Muscle of leg (tissue), 16 donors: ENCODE results near the gene KLHL35. TPM values are rescaled to one million over a fixed set of nuclear protein-coding genes. Genes with fewer than 3 reads are reported as not detected.

ENCODE experiments used
- DNase-seq: peaks from one replicate; pipeline ENCODE4 v3.0.0; 2013
- H3K27ac ChIP-seq: one replicate; pipeline ENCODE4 v1.5.1; 2013; ENCODE audit warnings: mild to moderate bottlenecking, low read length, control low read depth
- H3K27me3 ChIP-seq: one replicate; pipeline ENCODE4 v1.6.1; 2013; ENCODE audit warnings: low read length; ENCODE audit not compliant: control insufficient read depth, insufficient read depth
- H3K36me3 ChIP-seq: one replicate; pipeline ENCODE4 v1.6.1; 2013; ENCODE audit warnings: low read length; ENCODE audit not compliant: control insufficient read depth, insufficient read depth
- H3K4me1 ChIP-seq: one replicate; pipeline ENCODE4 v1.6.1; 2013; ENCODE audit warnings: low read length; ENCODE audit not compliant: control insufficient read depth, insufficient read depth
- H3K4me3 ChIP-seq: one replicate; pipeline ENCODE4 v1.5.1; 2013; ENCODE audit warnings: low read length, control low read depth
- H3K9me3 ChIP-seq: replicated peaks from 2 replicates; pipeline ENCODE4 v1.6.1; 2013; ENCODE audit warnings: low read depth, low read length; ENCODE audit not compliant: control insufficient read depth
- WGBS: methylation state at CpG from one replicate; pipeline ENCODE4 v1.1.5; 2013; ENCODE audit warnings: missing lambda C conversion rate; ENCODE audit not compliant: insufficient coverage; 5-methylcytosine and 5-hydroxymethylcytosine counted together
- long read RNA-seq, 11 donors: transcript quantifications; one replicate each; lab custom pipeline, GENCODE V29; 2026
- polyA plus RNA-seq, 8 donors: library from polyadenylated mRNA; unstranded; fragments of 120-200 nt; gene quantifications; one replicate each; pipeline versions ENCODE4 v1.2.1 to v1.2.3, GENCODE V29; 2013; ENCODE audit warnings: inconsistent platforms in 1 of 8, low replicate concordance in 1 of 8; ENCODE audit not compliant: insufficient read length in 8 of 8, insufficient read depth in 1 of 8
- total RNA-seq: library from RNA; stranded (reverse); fragments of 120-200 nt; gene quantifications from one replicate; pipeline ENCODE4 v1.2.4, GENCODE V29; 2013

KLHL35 gene, protein sequence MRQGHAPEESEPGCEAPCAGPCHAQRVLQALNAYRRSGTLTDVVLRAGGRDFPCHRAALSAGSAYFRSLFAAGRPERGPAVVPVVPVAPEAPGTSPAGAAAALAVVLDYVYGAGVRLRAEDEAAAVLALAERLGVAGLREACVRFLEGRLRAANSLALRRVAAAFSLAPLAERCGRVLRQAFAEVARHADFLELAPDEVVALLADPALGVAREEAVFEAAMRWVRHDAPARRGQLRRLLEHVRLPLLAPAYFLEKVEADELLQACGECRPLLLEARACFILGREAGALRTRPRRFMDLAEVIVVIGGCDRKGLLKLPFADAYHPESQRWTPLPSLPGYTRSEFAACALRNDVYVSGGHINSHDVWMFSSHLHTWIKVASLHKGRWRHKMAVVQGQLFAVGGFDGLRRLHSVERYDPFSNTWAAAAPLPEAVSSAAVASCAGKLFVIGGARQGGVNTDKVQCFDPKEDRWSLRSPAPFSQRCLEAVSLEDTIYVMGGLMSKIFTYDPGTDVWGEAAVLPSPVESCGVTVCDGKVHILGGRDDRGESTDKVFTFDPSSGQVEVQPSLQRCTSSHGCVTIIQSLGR
- total RNA-seq = 3.6 TPM
- polyA plus RNA-seq = 1 to 10 TPM; 2.3 to 6.5 (median 4.6) TPM
- long read RNA-seq, donor 1 = 0 reads
- long read RNA-seq, donor 2 = 0 reads
- long read RNA-seq, donor 3, partial matches to known transcripts = 0 of 3 reads
- long read RNA-seq, donor 3, other reads (novel, unspliced or antisense) = 0 of 3 reads
- long read RNA-seq, donor 4, partial matches to known transcripts = 0 of 2 reads
- long read RNA-seq, donor 4, other reads (novel, unspliced or antisense) = 0 of 2 reads
- long read RNA-seq, donor 5, partial matches to known transcripts = 0 of 1 reads
- long read RNA-seq, donor 5, other reads (novel, unspliced or antisense) = 0 of 1 reads
- long read RNA-seq, donor 6, transcript KLHL35-201 (6 exons, 1,500 nt) = major isoform, 6 of 9 reads
- long read RNA-seq, donor 6, partial matches to known transcripts = 0 of 9 reads
- long read RNA-seq, donor 6, other reads (novel, unspliced or antisense) = 0 of 9 reads
- long read RNA-seq, donor 7, partial matches to known transcripts = 0 of 2 reads
- long read RNA-seq, donor 7, other reads (novel, unspliced or antisense) = 0 of 2 reads
- long read RNA-seq, donor 8, partial matches to known transcripts = 0 of 3 reads
- long read RNA-seq, donor 8, other reads (novel, unspliced or antisense) = 0 of 3 reads
- long read RNA-seq, donor 9, partial matches to known transcripts = 0 of 3 reads
- long read RNA-seq, donor 9, other reads (novel, unspliced or antisense) = 0 of 3 reads
- long read RNA-seq, donor 10, partial matches to known transcripts = 0 of 1 reads
- long read RNA-seq, donor 10, other reads (novel, unspliced or antisense) = 0 of 1 reads
- long read RNA-seq, donor 11, partial matches to known transcripts = 0 of 1 reads
- long read RNA-seq, donor 11, other reads (novel, unspliced or antisense) = 0 of 1 reads

DNA sequence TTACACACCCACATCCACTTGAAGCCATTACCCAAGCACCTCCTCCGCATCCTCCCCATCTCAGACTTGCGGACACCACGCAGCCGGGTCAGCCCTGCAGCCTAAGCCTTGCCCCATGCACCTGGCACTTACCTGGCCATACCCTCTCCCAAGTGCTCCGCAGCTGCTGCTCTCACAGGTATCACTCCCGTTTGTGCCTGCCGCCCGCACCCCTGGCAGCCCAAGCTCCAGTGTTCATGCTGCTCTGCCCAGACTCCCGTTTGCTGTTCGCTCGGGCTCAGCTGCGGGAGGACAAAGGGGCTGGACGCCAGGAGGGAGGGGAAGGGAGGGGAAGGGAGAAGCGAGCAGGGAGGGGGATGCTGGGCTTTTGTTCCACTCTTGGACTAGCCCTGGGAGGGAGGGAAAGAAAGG, at the start of gene KLHL35:
Gene KLHL35 (minus strand): TSS at position 293 of the 411 bp plus-strand sequence. CDS start 2,574 bp downstream, outside the sequence.
- Histone ChIP-seq H3K4me3 (no peak within 1 kb of the TSS), H3K27ac (no peak within 1 kb of the TSS), H3K9me3 (peaks cover 5% of the 10 kb centered on the region), H3K27me3 (peaks cover 49% of the 10 kb centered on the region), H3K36me3 (peaks cover 3% of the 10 kb centered on the region), H3K4me1 (peaks cover 29% of the 10 kb centered on the region)
- no peak for DNase-seq
- WGBS = 6% methylated on average over 14 of the region's 14 CpGs

DNA sequence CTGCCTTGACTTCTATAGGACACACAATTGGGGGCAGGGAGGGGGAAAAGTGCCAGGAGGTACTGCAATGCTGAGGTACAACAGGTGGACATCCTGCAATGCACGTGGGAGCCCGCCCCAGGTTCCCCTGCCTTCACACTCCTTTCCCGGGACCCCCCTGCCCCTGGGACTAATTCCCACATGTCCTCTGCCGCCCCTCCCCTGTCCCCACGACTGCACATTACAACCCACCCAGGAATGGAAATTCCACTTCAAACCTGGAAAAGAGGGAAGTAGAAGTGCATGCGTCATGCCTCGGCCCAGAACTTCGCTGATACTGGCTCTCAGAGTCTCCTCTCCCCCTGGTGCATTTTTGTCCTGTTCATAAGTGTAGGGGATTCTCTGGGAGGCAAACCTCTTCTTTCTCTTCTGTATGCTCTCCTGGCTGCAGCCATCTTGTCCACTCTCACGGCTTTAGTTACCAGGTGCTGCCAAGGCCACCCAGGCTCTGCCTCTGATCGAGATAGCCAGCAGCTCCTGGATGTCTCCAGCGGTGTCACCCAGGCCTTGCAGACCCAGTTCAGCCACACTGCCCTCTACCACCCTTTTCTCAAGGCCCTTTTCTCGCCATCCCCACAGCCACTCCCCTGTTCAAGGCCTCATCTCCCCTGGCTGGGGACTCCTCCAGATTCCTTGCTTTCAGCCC, 49.1 kb upstream of the KLHL35 start:
- Histone ChIP-seq H3K27ac (no peak overlapping the region), H3K27me3 (no peaks in the 10 kb centered on the region), H3K36me3 (no peaks in the 10 kb centered on the region), H3K4me1 (peaks cover 20% of the 10 kb centered on the region), H3K4me3 (no peak overlapping the region), H3K9me3 (no peaks in the 10 kb centered on the region)
- no peak for DNase-seq
- WGBS = 67% methylated on average over 6 of the region's 12 CpGs

DNA sequence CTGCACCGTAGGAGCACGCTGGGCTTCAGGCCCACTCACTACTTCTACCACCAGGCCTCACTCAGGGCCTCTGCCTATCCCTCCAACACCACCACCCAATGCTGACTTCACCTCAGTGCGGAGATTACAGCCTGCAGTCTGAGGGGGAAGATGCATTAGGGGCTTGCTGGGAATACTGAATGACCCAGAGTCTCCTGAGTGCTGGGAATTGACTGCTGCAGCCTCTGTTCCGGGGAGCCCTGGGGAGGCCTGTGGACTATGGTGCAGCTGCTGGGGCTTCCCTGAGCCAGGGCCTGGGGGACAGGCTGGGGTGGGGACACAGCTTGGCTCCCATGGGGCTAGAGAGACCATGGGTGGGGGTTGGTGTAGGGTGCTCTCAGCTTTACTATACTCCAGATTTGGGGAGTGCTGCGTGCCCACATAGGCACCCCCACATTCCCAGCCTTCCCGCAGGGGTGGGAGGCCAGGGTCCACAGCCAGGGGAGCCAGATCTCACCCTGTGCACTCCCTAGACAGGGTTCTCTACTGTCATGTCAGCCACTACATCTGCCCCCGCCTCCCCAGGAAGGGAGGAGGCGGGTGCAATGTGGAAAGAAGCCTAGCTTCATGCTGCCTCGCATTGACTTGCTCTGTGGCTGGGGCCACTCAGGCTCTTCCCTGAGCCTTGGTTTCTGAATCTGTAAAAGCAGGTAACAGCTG, 48.4 kb upstream of the KLHL35 start:
- Histone ChIP-seq H3K4me1 (peaks cover 27% of the 10 kb centered on the region), H3K27me3 (no peaks in the 10 kb centered on the region), H3K4me3 (no peak overlapping the region), H3K27ac (no peak overlapping the region), H3K9me3 (no peaks in the 10 kb centered on the region), H3K36me3 (no peaks in the 10 kb centered on the region)
- WGBS = 100% methylated on average over 2 of the region's 9 CpGs
- no peak for DNase-seq

DNA sequence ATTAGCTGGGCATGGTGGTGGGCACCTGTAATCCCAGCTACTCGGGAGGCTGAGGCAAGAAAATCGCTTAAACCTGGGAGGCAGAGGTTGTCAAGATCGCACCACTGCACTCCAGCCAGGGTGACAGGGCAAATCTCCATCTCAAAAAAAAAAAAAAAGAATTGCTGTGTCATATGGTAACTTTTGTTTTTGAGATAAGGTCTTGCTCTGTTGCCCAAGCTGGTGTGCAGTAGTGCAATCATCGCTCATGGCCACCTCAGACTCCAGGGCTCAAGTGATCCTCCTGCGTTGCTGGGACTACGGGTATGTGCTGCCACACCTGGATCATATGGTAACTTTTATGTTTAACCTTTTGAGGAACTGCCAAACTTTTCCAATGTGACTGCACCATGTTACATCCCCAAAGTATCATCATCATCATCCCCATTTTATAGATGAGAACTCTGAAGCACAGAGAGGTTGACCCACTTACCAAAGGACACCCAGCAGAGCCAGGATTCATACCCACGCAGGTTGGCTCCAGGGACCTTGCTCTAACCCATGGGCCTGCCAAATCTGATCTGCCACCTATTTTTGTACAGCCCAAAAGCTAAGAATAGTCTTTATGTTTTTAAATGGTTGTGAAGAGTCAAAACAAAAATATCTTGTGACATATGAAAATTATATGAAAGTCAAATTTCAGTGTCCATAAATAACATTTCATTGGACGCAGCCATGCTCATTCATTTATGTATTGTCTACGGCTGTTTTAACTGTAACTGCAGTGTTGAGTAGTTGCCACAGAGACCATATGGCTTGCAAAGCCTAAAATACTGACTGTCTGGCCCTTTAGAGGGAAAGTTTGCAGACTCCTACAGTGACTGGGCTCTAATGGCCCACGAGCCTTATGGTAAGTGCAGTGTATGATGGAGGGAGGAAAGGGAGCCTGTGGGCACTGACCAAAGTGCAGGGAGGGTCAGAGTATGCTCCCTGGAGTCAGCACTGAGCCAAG, 47.5 kb upstream of the KLHL35 start:
- DNase-seq = no peak
- 66% methylated on average over 5 of the region's 10 CpGs for WGBS
- Histone ChIP-seq H3K4me3 (no peak overlapping the region), H3K27ac (no peak overlapping the region), H3K36me3 (no peaks in the 10 kb centered on the region), H3K4me1 (peaks cover 36% of the 10 kb centered on the region), H3K27me3 (no peaks in the 10 kb centered on the region), H3K9me3 (no peaks in the 10 kb centered on the region)

DNA sequence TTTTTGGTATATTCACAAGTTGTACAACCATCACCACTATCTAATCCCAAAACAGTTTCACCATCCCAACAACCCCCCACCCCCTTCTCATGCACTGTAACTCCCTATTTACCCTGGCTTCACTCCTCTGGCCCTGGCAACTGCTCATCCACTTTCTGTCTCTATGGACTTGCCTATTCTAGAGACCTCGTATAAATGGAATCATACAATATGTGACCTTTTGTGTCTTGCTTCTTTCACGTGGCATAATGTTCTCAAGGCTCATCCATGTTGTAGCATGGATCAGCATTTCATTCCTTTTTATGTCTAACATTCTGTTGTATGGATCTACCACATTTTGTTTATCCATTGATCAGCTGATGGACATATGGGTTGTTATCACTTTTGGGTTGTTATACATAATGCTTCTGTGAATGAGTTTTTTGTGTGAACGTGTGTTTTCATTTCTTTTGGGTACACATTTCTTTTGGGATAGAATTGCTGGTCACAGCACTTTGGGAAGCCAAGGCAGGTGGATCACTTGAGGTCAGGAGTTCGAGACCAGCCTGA, 46.7 kb upstream of the KLHL35 start:
- H3K36me3 ChIP-seq = no peaks in the 10 kb centered on the region
- H3K9me3 ChIP-seq = no peaks in the 10 kb centered on the region
- no peak overlapping the region for H3K4me3 ChIP-seq
- H3K4me1 ChIP-seq = peaks cover 42% of the 10 kb centered on the region
- no peak overlapping the region for H3K27ac ChIP-seq
- DNase-seq = no peak
- WGBS = no CpG with 5 or more reads among the region's 4 CpGs
- H3K27me3 ChIP-seq = no peaks in the 10 kb centered on the region

DNA sequence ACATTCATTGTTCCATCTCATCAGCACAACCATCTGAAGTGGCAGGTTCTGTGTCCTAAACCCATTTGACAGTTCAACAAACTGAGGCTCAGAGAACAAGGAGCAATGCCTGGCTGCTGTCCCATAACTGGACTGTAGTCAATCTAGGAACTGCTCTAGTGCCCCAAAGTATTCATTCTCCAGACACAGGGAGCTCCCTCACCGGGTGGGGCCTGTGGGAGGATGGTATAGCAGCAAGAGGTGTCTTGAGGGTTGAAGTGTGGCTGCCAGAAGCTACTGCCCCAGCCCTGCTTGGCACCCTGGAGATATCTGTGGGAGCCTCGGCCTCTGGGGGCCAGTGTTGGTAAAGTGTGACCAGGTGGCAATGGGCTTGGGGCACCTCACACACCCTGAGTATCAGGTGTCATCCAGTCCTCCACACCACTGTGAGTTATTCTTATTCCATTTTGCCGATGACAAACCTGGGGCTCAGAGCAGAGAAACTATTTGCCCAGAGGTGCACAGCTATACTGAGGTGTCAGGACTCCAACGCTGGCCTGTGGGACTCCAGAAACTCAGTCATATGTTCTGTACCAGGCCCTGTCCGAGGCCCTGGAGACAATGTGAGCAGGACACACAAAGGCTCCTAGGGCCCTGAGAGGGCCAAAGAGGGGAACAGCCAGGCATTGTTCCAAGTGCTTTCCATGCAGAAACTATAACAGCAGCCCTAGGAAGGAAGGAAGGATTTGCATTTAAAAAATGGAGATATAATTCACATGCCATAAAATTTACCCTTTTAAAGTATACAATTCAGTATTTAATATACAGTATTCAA, 46.0 kb upstream of the KLHL35 start:
- H3K36me3 ChIP-seq = no peaks in the 10 kb centered on the region
- WGBS = 42% methylated on average over 3 of the region's 5 CpGs
- H3K27me3 ChIP-seq = no peaks in the 10 kb centered on the region
- DNase-seq = peak; percentile 36
- H3K4me1 ChIP-seq = peaks cover 48% of the 10 kb centered on the region
- H3K27ac ChIP-seq = no peak overlapping the region
- no peaks in the 10 kb centered on the region for H3K9me3 ChIP-seq
- H3K4me3 ChIP-seq = no peak overlapping the region

DNA sequence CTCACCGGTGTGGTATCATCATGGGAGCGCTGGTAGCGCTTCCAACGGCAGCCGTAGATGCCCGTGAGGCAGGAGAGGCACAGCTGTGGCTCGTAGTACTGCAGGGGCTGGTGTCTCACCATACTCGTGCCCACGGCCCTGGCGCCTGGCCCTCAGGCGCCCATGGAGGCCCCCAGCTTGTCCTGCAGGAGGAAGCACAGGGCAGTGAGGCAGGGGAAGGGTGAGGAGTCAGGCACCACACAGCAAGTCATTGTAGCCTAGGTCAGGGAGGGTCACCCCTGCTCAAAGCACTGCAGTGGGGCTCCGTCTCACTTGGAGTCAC, 44.6 kb upstream of the KLHL35 start:
- Histone ChIP-seq H3K27me3 (no peaks in the 10 kb centered on the region), H3K27ac (no peak overlapping the region), H3K4me3 (no peak overlapping the region), H3K4me1 (peaks cover 42% of the 10 kb centered on the region), H3K36me3 (no peaks in the 10 kb centered on the region), H3K9me3 (no peaks in the 10 kb centered on the region)
- WGBS = 81% methylated on average over 12 of the region's 12 CpGs
- no peak for DNase-seq
